Measurements from ENCODE around the gene CDH13. TPM values are rescaled to one million over a fixed set of nuclear protein-coding genes. Genes with fewer than 3 reads are reported as not detected.

CDH13 gene
- total and polyA plus RNA-seq, 2 of the 8 experiments (the other 6 are each of a cell fraction or from before 2014, with no cell fraction given) = 2.3 to 2.4 TPM

GRCh38 chr16:83085660-83086059 is 458.9 kb downstream of the CDH13 start:
- no peaks in the 10 kb centered on the region for H3K23me2 ChIP-seq (ENCODE audit: low read depth, low read length)
- H3K4ac ChIP-seq (replicated peaks; ENCODE audit: insufficient read length, low read depth, low read length) = no peak overlapping the region
- no peak overlapping the region for H4K91ac ChIP-seq (replicated peaks; ENCODE audit: insufficient read length, low read length)
- no peak overlapping the region for H2BK120ac ChIP-seq (replicated peaks; ENCODE audit: low read depth, low read length)
- no peak overlapping the region for H3K14ac ChIP-seq (ENCODE audit: insufficient read length)
- H4K8ac ChIP-seq (ENCODE audit: extremely low read depth, insufficient read depth, low read length) = no peak overlapping the region
- H3K79me1 ChIP-seq (ENCODE audit: low read depth, low read length) = no peaks in the 10 kb centered on the region
- no peak overlapping the region for H2AK5ac ChIP-seq (ENCODE audit: low read depth, low read length)
- H2BK15ac ChIP-seq (ENCODE audit: low read length) = no peak overlapping the region
- no peaks in the 10 kb centered on the region for H3K36me3 ChIP-seq (ENCODE audit: control insufficient read depth in 2 of 4, insufficient read depth in 4 of 4, low read length in 3 of 4)
- 64% methylated on average over 3 of the region's 3 CpGs; no CpG with 5 or more reads in 1 of the 2 experiments for WGBS, 2 experiments (ENCODE audit: extremely low coverage in 1 of 2, insufficient coverage in 1 of 2, insufficient read length in 1 of 2, insufficient replicate concordance in 2 of 2, low coverage in 1 of 2, low lambda C conversion rate in 2 of 2, missing lambda C conversion rate in 1 of 2)
- H3K9me3 ChIP-seq (ENCODE audit: insufficient read depth in 2 of 2, low read depth in 1 of 2, low read length in 1 of 2) = no peaks in the 10 kb centered on the region
- H2BK5ac ChIP-seq (ENCODE audit: low read depth, low read length) = no peak overlapping the region
- no peak overlapping the region for H2BK12ac ChIP-seq (ENCODE audit: low read depth, low read length)
- H3K18ac ChIP-seq (ENCODE audit: extremely low read depth, low read length) = no peak overlapping the region
- H3K9ac ChIP-seq (replicated peaks in 1 of 4; ENCODE audit: extremely low read depth in 1 of 4, low read depth in 3 of 4, low read length in 3 of 4) = no peak overlapping the region
- no peak overlapping the region for H3K23ac ChIP-seq (ENCODE audit: insufficient read length)
- ChIA-PET CTCF (ENCODE audit: partially characterized antibody) (interaction anchor here (0.6 kb wide), 1 partner anchor 330 kb away, joined by 3 read pairs; no protein-coding TSS in a partner anchor), POLR2A (ENCODE audit: partially characterized antibody) (no interaction called here)
- FAIRE-seq = no peak
- no peak overlapping the region for H2BK20ac ChIP-seq (ENCODE audit: low read length)
- H3K79me2 ChIP-seq (ENCODE audit: control insufficient read depth in 1 of 2, insufficient read depth in 2 of 2, low read length in 2 of 2) = no peaks in the 10 kb centered on the region
- H3K4me1 ChIP-seq (replicated peaks in 1 of 4; ENCODE audit: control insufficient read depth in 3 of 4, insufficient read depth in 4 of 4, low read length in 3 of 4) = no peaks in the 10 kb centered on the region
- no peak overlapping the region for H3K4me3 ChIP-seq (ENCODE audit: extremely low read depth in 1 of 4, insufficient read depth in 2 of 4, low read depth in 3 of 4, low read length in 4 of 4)
- H4K5ac ChIP-seq (ENCODE audit: insufficient read length, low read depth, low read length) = no peak overlapping the region
- no peak for TF ChIP-seq E2F6 (IDR thresholded peaks at IDR 0.05)
- no peak for TF ChIP-seq POU5F1 (IDR thresholded peaks at IDR 0.05; ENCODE audit: low read depth, low read length)
- TF ChIP-seq RFX5 (IDR thresholded peaks at IDR 0.05; ENCODE audit: borderline replicate concordance, low read depth, low read length) = no peak
- no peak for TF ChIP-seq CHD1 (IDR thresholded peaks at IDR 0.05; ENCODE audit: low read depth, low read length)
- TF ChIP-seq FOSL1 (IDR thresholded peaks at IDR 0.05; ENCODE audit: insufficient read depth, low read depth, low read length) = no peak
- no peak for DNase-seq (ENCODE audit: low read depth in 1 of 2, low spot score in 2 of 2)
- no peaks in the 10 kb centered on the region for H4K20me1 ChIP-seq (replicated peaks in 1 of 2; ENCODE audit: control insufficient read depth in 1 of 2, insufficient read depth in 2 of 2, low read length in 2 of 2)
- no peaks in the 10 kb centered on the region for H3K27me3 ChIP-seq (replicated peaks in 1 of 4; ENCODE audit: control insufficient read depth in 3 of 4, extremely low read depth in 1 of 4, insufficient read depth in 3 of 4, low read length in 3 of 4)
- no peak overlapping the region for H3K27ac ChIP-seq (ENCODE audit: low read depth, low read length)
- H3K56ac ChIP-seq (replicated peaks; ENCODE audit: insufficient read length, low read depth, low read length) = no peak overlapping the region
- no peak overlapping the region for H3K4me2 ChIP-seq (ENCODE audit: insufficient read depth in 1 of 2, low read depth in 2 of 2, low read length in 2 of 2)
- H2AFZ ChIP-seq (ENCODE audit: low read length) = no peak overlapping the region
